Activated CD8-positive, alpha-beta memory T cell treated with anti-CD3 and anti-CD28 coated beads, Interleukin-2, amount 10 ng/mL, durations not matched to agents 7 days and 5 days (primary cell): ENCODE results near the gene EZR. TPM values are rescaled to one million over a fixed set of nuclear protein-coding genes. Genes with fewer than 3 reads are reported as not detected.

Experiments
- ATAC-seq: fragments of 150-1000 bp; cut with Tn5 transposase; one replicate; pipeline ENCODE4 v1.10.0; 2021; ENCODE audit warnings: moderate library complexity
- CTCF ChIA-PET: fragments of 350-600 bp; sonication (Branson Sonifier 250); formaldehyde crosslinking; loops from one replicate; lab custom pipeline; 2021; ENCODE audit warnings: antibody characterized with exemption; lab: Charles Lee
- DNase-seq: peaks from one replicate; pipeline ENCODE4 v3.0.0-alpha.2; 2020
- H3K27ac Mint-ChIP-seq: one replicate; pipeline ENCODE4 v1.8.0; 2021; ENCODE audit warnings: mild to moderate bottlenecking, mixed read lengths
- H3K27me3 Mint-ChIP-seq: one replicate; pipeline ENCODE4 v1.8.0; 2021; ENCODE audit warnings: mixed read lengths
- H3K36me3 Mint-ChIP-seq: one replicate; pipeline ENCODE4 v1.8.0; 2021; ENCODE audit warnings: mild to moderate bottlenecking, mixed read lengths
- H3K4me1 Mint-ChIP-seq: one replicate; pipeline ENCODE4 v1.8.0; 2021; ENCODE audit warnings: mixed read lengths
- H3K4me3 Mint-ChIP-seq: one replicate; pipeline ENCODE4 v1.8.0; 2021; ENCODE audit warnings: mild to moderate bottlenecking, moderate library complexity, mixed read lengths
- H3K9me3 Mint-ChIP-seq: one replicate; pipeline ENCODE4 v1.8.0; 2022; ENCODE audit warnings: low read depth, mixed read lengths
- total RNA-seq, 2 experiments: library from RNA; stranded (reverse); gene quantifications; one replicate each; pipeline ENCODE4 v1.2.3, GENCODE V29; 2021

Gene EZR
- total RNA-seq, 2 experiments from 2014 or later: 187 to 214 TPM

GRCh38 chr6:158751224-158751623 is 67.9 kb downstream of the EZR start:
- no peaks in the 10 kb centered on the region for H3K27me3 Mint-ChIP-seq
- H3K36me3 Mint-ChIP-seq: peaks cover 55% of the 10 kb centered on the region
- no peak overlapping the region for H3K4me3 Mint-ChIP-seq
- ATAC-seq: no peak
- H3K27ac Mint-ChIP-seq: no peak overlapping the region
- no peaks in the 10 kb centered on the region for H3K9me3 Mint-ChIP-seq
- no peaks in the 10 kb centered on the region for H3K4me1 Mint-ChIP-seq
- CTCF ChIA-PET: no interaction called here
- no peak for DNase-seq

GRCh38 chr6:158744986-158745430 is 74.2 kb downstream of the EZR start:
- Mint-ChIP-seq H3K9me3 (no peaks in the 10 kb centered on the region), H3K4me3 (no peak overlapping the region), H3K4me1 (no peaks in the 10 kb centered on the region), H3K36me3 (peaks cover 59% of the 10 kb centered on the region), H3K27me3 (no peaks in the 10 kb centered on the region), H3K27ac (no peak overlapping the region)
- DNase-seq: no peak
- no peak for ATAC-seq
- CTCF ChIA-PET: interaction anchor here (0.5 kb wide), 1 partner anchor 559 kb away, joined by 5 read pairs; no protein-coding TSS in a partner anchor

- Mint-ChIP-seq H3K4me3 (no peak overlapping the region), H3K27ac (no peak overlapping the region), H3K27me3 (no peaks in the 10 kb centered on the region), H3K36me3 (peaks cover 65% of the 10 kb centered on the region), H3K9me3 (peaks cover 9% of the 10 kb centered on the region), H3K4me1 (no peaks in the 10 kb centered on the region)
- ATAC-seq: no peak
- CTCF ChIA-PET: interaction anchor here (1.0 to 1.6 kb wide), 2 partner anchors 9 to 111 kb away, joined by 3 to 4 read pairs; no protein-coding TSS in a partner anchor
- no peak for DNase-seq
These were observed 76.0 kb downstream of the EZR start for GRCh38 chr6:158743033-158743651.

- Mint-ChIP-seq H3K27me3 (no peaks in the 10 kb centered on the region), H3K36me3 (peaks cover 77% of the 10 kb centered on the region), H3K4me3 (no peak overlapping the region), H3K9me3 (peaks cover 9% of the 10 kb centered on the region), H3K27ac (no peak overlapping the region), H3K4me1 (peaks cover 10% of the 10 kb centered on the region)
- ATAC-seq (no peak), DNase-seq (no peak)
- CTCF ChIA-PET: interaction anchor here (1.4 kb wide), 1 partner anchor 130 kb away, joined by 4 read pairs; no protein-coding TSS in a partner anchor
These were observed 79.5 kb downstream of the EZR start for GRCh38 chr6:158739673-158740072.

GRCh38 chr6:158737710-158738615 is 81.2 kb downstream of the EZR start:
- peaks cover 15% of the 10 kb centered on the region for H3K4me1 Mint-ChIP-seq
- peaks cover 82% of the 10 kb centered on the region for H3K36me3 Mint-ChIP-seq
- peaks cover 9% of the 10 kb centered on the region for H3K9me3 Mint-ChIP-seq
- peak overlapping the region; percentile 1 for H3K27ac Mint-ChIP-seq
- CTCF ChIA-PET: interaction anchor here (1.4 kb wide), 1 partner anchor 131 kb away, joined by 4 read pairs; no protein-coding TSS in a partner anchor
- ATAC-seq: no peak
- no peaks in the 10 kb centered on the region for H3K27me3 Mint-ChIP-seq
- DNase-seq: no peak
- no peak overlapping the region for H3K4me3 Mint-ChIP-seq

GRCh38 chr6:158737082-158737709 is 82.0 kb downstream of the EZR start:
- CTCF ChIA-PET: interaction anchor here (0.7 kb wide), 1 partner anchor 48 kb away, joined by 3 read pairs; no protein-coding TSS in a partner anchor
- Mint-ChIP-seq H3K4me3 (no peak overlapping the region), H3K27me3 (no peaks in the 10 kb centered on the region), H3K9me3 (peaks cover 9% of the 10 kb centered on the region), H3K36me3 (peaks cover 84% of the 10 kb centered on the region), H3K27ac (no peak overlapping the region), H3K4me1 (peaks cover 15% of the 10 kb centered on the region)
- DNase-seq: no peak
- ATAC-seq: no peak

GRCh38 chr6:158735009-158735408 is 84.2 kb downstream of the EZR start:
- H3K4me1 Mint-ChIP-seq: peaks cover 15% of the 10 kb centered on the region
- CTCF ChIA-PET: interaction anchor here (1.0 kb wide), 1 partner anchor 17 kb away, joined by 3 read pairs; no protein-coding TSS in a partner anchor
- ATAC-seq (no peak), DNase-seq (no peak)
- peaks cover 83% of the 10 kb centered on the region for H3K36me3 Mint-ChIP-seq
- no peak overlapping the region for H3K27ac Mint-ChIP-seq
- no peaks in the 10 kb centered on the region for H3K27me3 Mint-ChIP-seq
- H3K9me3 Mint-ChIP-seq: peaks cover 9% of the 10 kb centered on the region
- no peak overlapping the region for H3K4me3 Mint-ChIP-seq

GRCh38 chr6:158730541-158730907 is 88.6 kb downstream of the EZR start:
- Mint-ChIP-seq H3K27me3 (no peaks in the 10 kb centered on the region), H3K9me3 (no peaks in the 10 kb centered on the region), H3K4me3 (no peak overlapping the region), H3K36me3 (peaks cover 79% of the 10 kb centered on the region), H3K4me1 (peaks cover 12% of the 10 kb centered on the region), H3K27ac (no peak overlapping the region)
- ATAC-seq (no peak), DNase-seq (no peak)
- CTCF ChIA-PET: no interaction called here

- DNase-seq: no peak
- H3K27ac Mint-ChIP-seq: no peak overlapping the region
- H3K4me3 Mint-ChIP-seq: no peak overlapping the region
- CTCF ChIA-PET: interaction anchor here (1.0 kb wide), 1 partner anchor 243 kb away, joined by 4 read pairs; no protein-coding TSS in a partner anchor
- no peaks in the 10 kb centered on the region for H3K9me3 Mint-ChIP-seq
- H3K4me1 Mint-ChIP-seq: peaks cover 9% of the 10 kb centered on the region
- no peak for ATAC-seq
- peaks cover 80% of the 10 kb centered on the region for H3K36me3 Mint-ChIP-seq
- H3K27me3 Mint-ChIP-seq: no peaks in the 10 kb centered on the region
These were observed 89.1 kb downstream of the EZR start for GRCh38 chr6:158729906-158730540.

- H3K4me1 Mint-ChIP-seq: peaks cover 12% of the 10 kb centered on the region
- CTCF ChIA-PET: no interaction called here
These were observed 93.5 kb downstream of the EZR start for GRCh38 chr6:158725704-158726103.

GRCh38 chr6:158722176-158722729 is 96.9 kb downstream of the EZR start:
- CTCF ChIA-PET: interaction anchor here (0.7 to 2.1 kb wide), 5 partner anchors 12 to 120 kb away, joined by 3 to 5 read pairs (median 5); no protein-coding TSS in a partner anchor
- Mint-ChIP-seq H3K9me3 (no peaks in the 10 kb centered on the region), H3K4me3 (no peak overlapping the region), H3K36me3 (peaks cover 75% of the 10 kb centered on the region), H3K27me3 (no peaks in the 10 kb centered on the region), H3K4me1 (peaks cover 45% of the 10 kb centered on the region), H3K27ac (no peak overlapping the region)
- ATAC-seq (no peak), DNase-seq (no peak)

More at GRCh38 chr6:158725704-158726103, 93.5 kb downstream of the EZR start:
- DNase-seq (no peak), ATAC-seq (no peak)
- Mint-ChIP-seq H3K4me3 (no peak overlapping the region), H3K36me3 (peaks cover 72% of the 10 kb centered on the region), H3K27ac (no peak overlapping the region), H3K27me3 (no peaks in the 10 kb centered on the region), H3K9me3 (no peaks in the 10 kb centered on the region)

- DNase-seq (no peak), ATAC-seq (no peak)
- Mint-ChIP-seq H3K4me3 (no peak overlapping the region), H3K36me3 (peaks cover 68% of the 10 kb centered on the region), H3K9me3 (no peaks in the 10 kb centered on the region), H3K27ac (peak overlapping the region; percentile 21), H3K4me1 (peaks cover 70% of the 10 kb centered on the region), H3K27me3 (no peaks in the 10 kb centered on the region)
- CTCF ChIA-PET: interaction anchor here (0.6 to 2.2 kb wide), 6 partner anchors 10 to 191 kb away, joined by 3 to 6 read pairs (median 4); no protein-coding TSS in a partner anchor
These were observed 100.6 kb downstream of the EZR start for GRCh38 chr6:158718461-158719046.
